GM20000 (cell line): ENCODE measurements around the gene ELMO2.
"Not testable (repeated sequence)": the region's sequence is repeated elsewhere in the genome, so short reads cannot be mapped to it uniquely, and the experiment has no call there.

Source experiments
- DNase-seq: peaks from one replicate; pipeline ENCODE4 v3.0.0; 2012; ENCODE audit warnings: low spot score
- CTCF ChIP-seq: IDR thresholded peaks from 2 replicates; pipeline ENCODE4 v1.5.1; 2012; ENCODE audit warnings: mild to moderate bottlenecking, control low read depth; ENCODE audit errors: extremely low read depth, missing control alignments

ELMO2 gene

GRCh38 chr20:46398963-46399362 lies 7.5 kb downstream of the ELMO2 start:
- TF ChIP-seq CTCF: no peak
- no peak for DNase-seq

GRCh38 chr20:46396052-46396740 lies 10.2 kb downstream of the ELMO2 start:
- no peak for DNase-seq
- no peak for TF ChIP-seq CTCF

- no peak for TF ChIP-seq CTCF
- DNase-seq: no peak
Measured at GRCh38 chr20:46394872-46395760, 11.3 kb downstream of the ELMO2 start.

GRCh38 chr20:46393967-46394366 lies 12.4 kb downstream of the ELMO2 start:
- no peak for DNase-seq
- no peak for TF ChIP-seq CTCF

GRCh38 chr20:46388937-46389336 lies 17.5 kb downstream of the ELMO2 start:
- TF ChIP-seq CTCF: no peak
- DNase-seq: no peak

- DNase-seq: no peak
- TF ChIP-seq CTCF: no peak
Measured at GRCh38 chr20:46388201-46388836, 18.1 kb downstream of the ELMO2 start.

GRCh38 chr20:46387054-46387453 lies 19.4 kb downstream of the ELMO2 start:
- not testable (repeated sequence) for DNase-seq
